Neural cell (in vitro differentiated cells): Measurements from ENCODE around the gene EXD3. TPM values are rescaled to one million over a fixed set of nuclear protein-coding genes. Genes with fewer than 3 reads are reported as not detected.
"Not testable (repeated sequence)": the region's sequence is repeated elsewhere in the genome, so short reads cannot be mapped to it uniquely, and the experiment has no call there.

ENCODE experiments used
- H2AFZ ChIP-seq: fragments of 200-600, 300-800 bp; sonication (generic), shearing (Covaris generic); 2 replicates; pipeline ENCODE4 v1.6.0; 2014; ENCODE audit warnings: low read depth, mild to moderate bottlenecking, antibody characterized with exemption, low read length, moderate library complexity
- H3F3A ChIP-seq: fragments of 200-600 bp; shearing (Covaris generic); 2 replicates; pipeline ENCODE4 v1.6.1; 2016; ENCODE audit warnings: mild to moderate bottlenecking, moderate library complexity, mixed read lengths, antibody characterized with exemption, low read length; ENCODE audit not compliant: insufficient read depth, poor library complexity, severe bottlenecking
- H3K27ac ChIP-seq: fragments of 200-600, 300-800 bp; sonication (generic), shearing (Covaris generic); 2 replicates; pipeline ENCODE4 v1.5.1; 2014; ENCODE audit warnings: mild to moderate bottlenecking, low read length, moderate library complexity
- H3K27me3 ChIP-seq: fragments of 300-800, 200-600 bp; sonication (generic), shearing (Covaris generic); 2 replicates; pipeline ENCODE4 v1.6.0; 2014; ENCODE audit warnings: mild to moderate bottlenecking, low read depth, low read length, moderate library complexity; ENCODE audit not compliant: insufficient read depth
- H3K36me3 ChIP-seq: fragments of 300-800, 200-600 bp; sonication (generic), shearing (Covaris generic); 2 replicates; pipeline ENCODE4 v1.5.1; 2014; ENCODE audit warnings: mild to moderate bottlenecking, antibody characterized with exemption, low read length, moderate library complexity; ENCODE audit not compliant: insufficient read depth
- H3K4me2 ChIP-seq: fragments of 300-800, 200-600 bp; sonication (generic), shearing (Covaris generic); 2 replicates; pipeline ENCODE4 v1.6.0; 2014; ENCODE audit warnings: mild to moderate bottlenecking, low read length
- H3K4me3 ChIP-seq: fragments of 300-800, 200-600 bp; sonication (generic), shearing (Covaris generic); 2 replicates; pipeline ENCODE4 v1.5.1; 2014; ENCODE audit warnings: mild to moderate bottlenecking, low read length, moderate library complexity
- H3K79me2 ChIP-seq: fragments of 200-600 bp; shearing (Covaris generic); replicated peaks from 2 replicates; pipeline ENCODE4 v1.6.0; 2014; ENCODE audit warnings: mild to moderate bottlenecking, low read length, moderate library complexity; ENCODE audit not compliant: insufficient read depth
- H3K9ac ChIP-seq: fragments of 300-800, 200-600 bp; sonication (generic), shearing (Covaris generic); 2 replicates; pipeline ENCODE4 v1.6.1; 2016; ENCODE audit warnings: mild to moderate bottlenecking, low read length, mixed read lengths
- H3K9me2 ChIP-seq: fragments of 200-600 bp; shearing (Covaris generic); 2 replicates; pipeline ENCODE4 v1.6.1; 2016; ENCODE audit warnings: mild to moderate bottlenecking, low read length, mixed read lengths; ENCODE audit not compliant: insufficient read depth
- H3K9me3 ChIP-seq: fragments of 200-600, 300-800 bp; sonication (generic), shearing (Covaris generic); 2 replicates; pipeline ENCODE4 v1.6.1; 2016; ENCODE audit warnings: mild to moderate bottlenecking, mixed run types, low read length, moderate library complexity, mixed read lengths
- H4K20me1 ChIP-seq: fragments of 200-600 bp; shearing (Covaris generic); 2 replicates; pipeline ENCODE4 v1.6.1; 2016; ENCODE audit warnings: mild to moderate bottlenecking, mixed run types; ENCODE audit not compliant: insufficient read depth
- CTCF ChIP-seq: fragments of 450-650 bp; IDR thresholded peaks from 2 replicates; pipeline ENCODE4 v1.5.1; 2014; ENCODE audit warnings: antibody characterized with exemption, mild to moderate bottlenecking, moderate library complexity; ENCODE audit not compliant: poor library complexity, severe bottlenecking
- EP300 ChIP-seq: fragments of 450-650 bp; conservative IDR thresholded peaks from 2 replicates; pipeline ENCODE4 v1.6.1; 2014; ENCODE audit warnings: antibody characterized with exemption, mild to moderate bottlenecking, moderate library complexity; ENCODE audit not compliant: poor library complexity, severe bottlenecking
- EZH2 ChIP-seq: fragments of 200-600, 300-800 bp; shearing (Covaris generic), sonication (generic); IDR thresholded peaks from 2 replicates; pipeline ENCODE4 v1.6.1; 2014; ENCODE audit warnings: antibody characterized with exemption, low read length, borderline replicate concordance, mild to moderate bottlenecking; ENCODE audit not compliant: insufficient read depth, poor library complexity, severe bottlenecking
- MXI1 ChIP-seq: fragments of 450-650 bp; conservative IDR thresholded peaks from 2 replicates; pipeline ENCODE4 v1.6.1; 2014; ENCODE audit warnings: antibody characterized with exemption, mild to moderate bottlenecking; ENCODE audit not compliant: poor library complexity, severe bottlenecking
- POLR2AphosphoS5 ChIP-seq: IDR thresholded peaks from 2 replicates; pipeline ENCODE4 v1.6.1; 2012
- RAD21 ChIP-seq: fragments of 450-650 bp; conservative IDR thresholded peaks from 2 replicates; pipeline ENCODE4 v1.6.1; 2014; ENCODE audit warnings: antibody characterized with exemption, mild to moderate bottlenecking, moderate library complexity
- REST ChIP-seq: IDR thresholded peaks from 2 replicates; pipeline ENCODE4 v1.6.1; 2012; ENCODE audit warnings: borderline replicate concordance
- SMC3 ChIP-seq: fragments of 450-650 bp; conservative IDR thresholded peaks from 2 replicates; pipeline ENCODE4 v1.6.1; 2014; ENCODE audit warnings: antibody characterized with exemption, mild to moderate bottlenecking, moderate library complexity; ENCODE audit not compliant: poor library complexity
- TAF1 ChIP-seq: IDR thresholded peaks from 2 replicates; pipeline ENCODE4 v1.6.1; 2012; ENCODE audit warnings: low read depth
- polyA plus RNA-seq: library from polyadenylated mRNA; depleted of rRNA; stranded (reverse); fragments of >200 nt; gene quantifications from 2 replicates; pipeline ENCODE4 v1.2.3, GENCODE V29; 2014

Gene EXD3
- polyA plus RNA-seq, 1 donor from 2014 or later = 32.9 TPM

- Histone ChIP-seq H3K79me2 (no peaks in the 10 kb centered on the region), H3K36me3 (no peaks in the 10 kb centered on the region), H2AFZ (no peak overlapping the region), H4K20me1 (no peaks in the 10 kb centered on the region), H3K4me3 (no peak overlapping the region), H3K9me3 (no peaks in the 10 kb centered on the region), H3K27ac (no peak overlapping the region), H3K27me3 (no peaks in the 10 kb centered on the region), H3K4me2 (no peak overlapping the region), H3F3A (no peaks in the 10 kb centered on the region), H3K9ac (no peak overlapping the region), H3K9me2 (no peaks in the 10 kb centered on the region)
- TF ChIP-seq RAD21 = no peak
- TF ChIP-seq POLR2AphosphoS5 = no peak
- no peak for TF ChIP-seq EZH2
- no peak for TF ChIP-seq REST
- no peak for TF ChIP-seq CTCF
- no peak for TF ChIP-seq SMC3
- TF ChIP-seq EP300 = no peak
- no peak for TF ChIP-seq MXI1
- TF ChIP-seq TAF1 = no peak
These were observed 92.3 kb downstream of the EXD3 start for GRCh38 chr9:137330689-137331088.

GRCh38 chr9:137329590-137329989 is 93.4 kb downstream of the EXD3 start:
- H3K4me2 ChIP-seq, H3K36me3 ChIP-seq, H3K4me3 ChIP-seq, H3K9ac ChIP-seq, H4K20me1 ChIP-seq, H3F3A ChIP-seq, H3K27me3 ChIP-seq, H2AFZ ChIP-seq, H3K27ac ChIP-seq, H3K9me2 ChIP-seq, H3K9me3 ChIP-seq, H3K79me2 ChIP-seq: not testable (repeated sequence)

GRCh38 chr9:137327641-137328550 is 95.1 kb downstream of the EXD3 start:
- not testable (repeated sequence) for H4K20me1 ChIP-seq, H3K79me2 ChIP-seq, H3K36me3 ChIP-seq, H3K9ac ChIP-seq, H2AFZ ChIP-seq, H3K4me3 ChIP-seq, H3K4me2 ChIP-seq, H3K9me3 ChIP-seq, H3F3A ChIP-seq, H3K9me2 ChIP-seq, H3K27ac ChIP-seq, H3K27me3 ChIP-seq
